Peyer's patch (tissue), 4 donors: ENCODE results near the gene OR52B2.

Experiments
- POLR2A ChIP-seq, 2 donors: fragments of 450-650 bp; IDR thresholded peaks; one replicate each; pipeline ENCODE4 v1.5.1; 2017; ENCODE audit warnings: antibody characterized with exemption in 2 of 2, mild to moderate bottlenecking in 2 of 2, moderate library complexity in 2 of 2
- TF ChIP-seq, protein P1 (sequence below), 6 experiments: fragments of 450-650 bp in 4 of 6; fragments of 200-600 bp in 2 of 6; sonication (generic) in 1 of 6; IDR thresholded peaks; one replicate each; pipeline ENCODE4 v1.5.1; 2017 to 2019; ENCODE audit warnings: antibody characterized with exemption in 6 of 6, mild to moderate bottlenecking in 3 of 6, moderate library complexity in 1 of 6

DNA sequence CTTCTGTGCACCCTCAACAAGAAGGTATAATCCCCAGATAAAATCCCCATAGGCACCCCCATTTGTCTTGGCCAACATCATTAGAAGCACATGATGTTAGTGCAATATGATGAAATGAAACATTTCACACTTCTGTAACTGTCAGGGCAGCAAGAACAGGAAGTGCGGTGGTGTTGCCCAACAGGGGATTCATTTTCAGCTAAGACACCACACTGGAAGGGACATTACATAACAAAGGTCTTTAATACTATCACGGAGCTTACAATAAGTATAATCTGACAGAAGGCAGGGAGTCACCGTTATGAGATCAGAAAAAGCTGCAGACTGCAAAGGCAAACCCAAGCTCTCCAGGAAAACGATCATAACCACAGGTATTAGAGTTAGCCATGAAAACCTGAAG is 30.8 kb upstream of the OR52B2 start:
- TF ChIP-seq, protein P1, sequence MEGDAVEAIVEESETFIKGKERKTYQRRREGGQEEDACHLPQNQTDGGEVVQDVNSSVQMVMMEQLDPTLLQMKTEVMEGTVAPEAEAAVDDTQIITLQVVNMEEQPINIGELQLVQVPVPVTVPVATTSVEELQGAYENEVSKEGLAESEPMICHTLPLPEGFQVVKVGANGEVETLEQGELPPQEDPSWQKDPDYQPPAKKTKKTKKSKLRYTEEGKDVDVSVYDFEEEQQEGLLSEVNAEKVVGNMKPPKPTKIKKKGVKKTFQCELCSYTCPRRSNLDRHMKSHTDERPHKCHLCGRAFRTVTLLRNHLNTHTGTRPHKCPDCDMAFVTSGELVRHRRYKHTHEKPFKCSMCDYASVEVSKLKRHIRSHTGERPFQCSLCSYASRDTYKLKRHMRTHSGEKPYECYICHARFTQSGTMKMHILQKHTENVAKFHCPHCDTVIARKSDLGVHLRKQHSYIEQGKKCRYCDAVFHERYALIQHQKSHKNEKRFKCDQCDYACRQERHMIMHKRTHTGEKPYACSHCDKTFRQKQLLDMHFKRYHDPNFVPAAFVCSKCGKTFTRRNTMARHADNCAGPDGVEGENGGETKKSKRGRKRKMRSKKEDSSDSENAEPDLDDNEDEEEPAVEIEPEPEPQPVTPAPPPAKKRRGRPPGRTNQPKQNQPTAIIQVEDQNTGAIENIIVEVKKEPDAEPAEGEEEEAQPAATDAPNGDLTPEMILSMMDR (IDR thresholded peaks at IDR 0.05): no peak
- no peak for TF ChIP-seq POLR2A (IDR thresholded peaks at IDR 0.05)
